HCT116 (cell line): ENCODE measurements around the gene SHC1. TPM values are rescaled to one million over a fixed set of nuclear protein-coding genes. Genes with fewer than 3 reads are reported as not detected.

Experiments
- ATAC-seq: fragments of 200-7000 bp; cut with Tn5 transposase; 2 replicates; pipeline ENCODE4 v1.9.1; 2020; ENCODE audit warnings: mild to moderate bottlenecking, moderate library complexity
- BruUV-seq: library from RNA; stranded (reverse); fragments of 400-500 nt; replicated peaks from 2 replicates; lab custom pipeline; 2021; lab: Mats Ljungman, UMichigan
- CTCF ChIA-PET: fragments of 300-600 bp; sonication (Branson Sonifier 250); formaldehyde crosslinking; loops from one replicate; lab custom pipeline; 2021; ENCODE audit warnings: antibody characterized with exemption; lab: Charles Lee
- POLR2A ChIA-PET: fragments of 300-600, 350-600 bp; sonication (Branson Sonifier 250); formaldehyde crosslinking; loops from one replicate; lab custom pipeline; 2021; ENCODE audit warnings: antibody characterized with exemption; lab: Charles Lee
- RAD21 ChIA-PET, 2 experiments: fragments of 300-600 bp; sonication (Branson Sonifier 250); formaldehyde crosslinking; loops; one replicate each; lab custom pipeline; 2023; ENCODE audit warnings: low total read pairs in 2 of 2; ENCODE audit not compliant: uncharacterized antibody in 2 of 2, unreplicated experiment in 2 of 2, low non-redundant PET in 1 of 2; lab: Charles Lee
- DNase-seq: peaks from one replicate; pipeline ENCODE4 v3.0.0-alpha.2; 2010; ENCODE audit warnings: low read depth, low spot score
- H2AFZ ChIP-seq: fragments of 200-600 bp; shearing (Covaris generic), sonication (generic); 2 replicates; pipeline ENCODE4 v1.6.1; 2017; ENCODE audit warnings: low read depth, mixed run types, mixed read lengths, antibody characterized with exemption, low read length; ENCODE audit not compliant: poor library complexity, severe bottlenecking
- H3K27ac ChIP-seq: 2 replicates; pipeline ENCODE4 v1.5.1; 2012; ENCODE audit warnings: low read depth, low read length
- H3K27me3 ChIP-seq: fragments of 200-600 bp; sonication (generic); 2 replicates; pipeline ENCODE4 v1.6.1; 2016; ENCODE audit warnings: mixed run types, low read length, mixed read lengths; ENCODE audit not compliant: insufficient read depth
- H3K36me3 ChIP-seq, 2 experiments: fragments of 200-500 bp in 1 of 2; fragments of 200-600 bp in 1 of 2; sonication (Bioruptor generic) in 1 of 2; sonication (generic) in 1 of 2; 2 replicates each; pipeline versions ENCODE4 v1.5.1 to v1.6.1; 2014 to 2016; ENCODE audit warnings: low read length in 2 of 2, inconsistent platforms in 1 of 2, mixed read lengths in 1 of 2, mixed run types in 1 of 2; ENCODE audit not compliant: insufficient read depth in 2 of 2, control insufficient read depth in 1 of 2
- H3K4me1 ChIP-seq, 2 experiments: fragments of 200-600 bp in 1 of 2; sonication (generic) in 1 of 2; 2 replicates each; pipeline versions ENCODE4 v1.5.1 to v1.6.1; 2012 to 2017; ENCODE audit warnings: low read length in 2 of 2, inconsistent platforms in 1 of 2, mild to moderate bottlenecking in 1 of 2, mixed read lengths in 1 of 2, mixed run types in 1 of 2, moderate library complexity in 1 of 2; ENCODE audit not compliant: insufficient read depth in 2 of 2, control insufficient read depth in 1 of 2
- H3K4me2 ChIP-seq: fragments of 200-600 bp; sonication (generic); 2 replicates; pipeline ENCODE4 v1.6.1; 2017; ENCODE audit warnings: mixed run types, low read length, mixed read lengths
- H3K4me3 ChIP-seq, 2 experiments: fragments of 200-600 bp in 1 of 2; sonication (generic) in 1 of 2; replicated peaks in 1 of 2; 2 replicates each; pipeline ENCODE4 v1.5.1; 2011 to 2016; ENCODE audit warnings: low read length in 2 of 2, control low read depth in 1 of 2, low read depth in 1 of 2, mild to moderate bottlenecking in 1 of 2, mixed read lengths in 1 of 2, mixed run types in 1 of 2
- H3K79me2 ChIP-seq: fragments of 200-600 bp; sonication (generic); 2 replicates; pipeline ENCODE4 v1.6.1; 2017; ENCODE audit warnings: mild to moderate bottlenecking, mixed run types, low read length, moderate library complexity, mixed read lengths; ENCODE audit not compliant: insufficient read depth
- H3K9ac ChIP-seq: fragments of 200-600 bp; sonication (generic); 2 replicates; pipeline ENCODE4 v1.6.1; 2016; ENCODE audit warnings: low read length, mixed read lengths
- H3K9me2 ChIP-seq: fragments of 200-600 bp; sonication (generic), shearing (Covaris generic); 2 replicates; pipeline ENCODE4 v1.6.1; 2017; ENCODE audit warnings: mixed run types, mild to moderate bottlenecking, moderate library complexity; ENCODE audit not compliant: insufficient read depth
- H3K9me3 ChIP-seq, 2 experiments: fragments of 200-500 bp in 1 of 2; fragments of 200-600 bp in 1 of 2; sonication (Bioruptor generic) in 1 of 2; sonication (generic) in 1 of 2; 2 replicates each; pipeline ENCODE4 v1.6.1; 2014 to 2017; ENCODE audit warnings: low read length in 2 of 2, mixed read lengths in 2 of 2, inconsistent platforms in 1 of 2, low read depth in 1 of 2, mild to moderate bottlenecking in 1 of 2, mixed run types in 1 of 2, moderate library complexity in 1 of 2; ENCODE audit not compliant: control insufficient read depth in 1 of 2, insufficient read depth in 1 of 2
- H4K20me1 ChIP-seq: fragments of 200-600 bp; sonication (generic), shearing (Covaris generic); 2 replicates; pipeline ENCODE4 v1.6.1; 2017; ENCODE audit warnings: mixed run types, mild to moderate bottlenecking, moderate library complexity; ENCODE audit not compliant: insufficient read depth
- POLR2AphosphoS5 ChIP-seq: IDR thresholded peaks from 2 replicates; pipeline ENCODE4 v1.6.1; 2011; ENCODE audit warnings: mild to moderate bottlenecking, low read depth, low read length, moderate library complexity
- TCF7L2 ChIP-seq: IDR thresholded peaks from 2 replicates; pipeline ENCODE4 v1.7.0; 2011; ENCODE audit warnings: borderline replicate concordance, inconsistent platforms; ENCODE audit not compliant: insufficient read depth, insufficient read length; ENCODE audit errors: extremely low read depth
- YY1 ChIP-seq: IDR thresholded peaks from 2 replicates; pipeline ENCODE4 v1.6.1; 2011; ENCODE audit warnings: low read length, low read depth, moderate library complexity, mild to moderate bottlenecking; ENCODE audit not compliant: insufficient replicate concordance; ENCODE audit errors: extremely low read depth
- intact Hi-C: fragments of 100-400 bp; cut with micrococcal nuclease; formaldehyde crosslinking; loops from 2 replicates; pipeline ENCODE4 v1.10.0; 2022
- total RNA-seq: library from RNA; stranded (reverse); gene quantifications from one replicate; pipeline ENCODE4 v1.2.1, GENCODE V29; 2021; ENCODE audit not compliant: unreplicated experiment

The SHC1 gene
- total RNA-seq, 1 experiment from 2014 or later = 148 TPM

- peak overlapping the region; percentile 86 for H3K9ac ChIP-seq
- peaks cover 40 to 66% of the 10 kb centered on the region in 2 experiments for H3K4me1 ChIP-seq
- no peak overlapping the region for H2AFZ ChIP-seq
- H3K4me3 ChIP-seq = peak overlapping the region; percentile 61 to 70
- ATAC-seq (peak; percentile 33), DNase-seq (peak; percentile 97)
- CTCF ChIA-PET = interaction anchor here (0.7 to 2.6 kb wide), 9 partner anchors 9 to 278 kb away, joined by 3 to 14 read pairs (median 3); partner anchors contain the start of genes ADAM15, FLAD1, KRTCAP2 and PBXIP1
- peak overlapping the region; percentile 86 for H3K27ac ChIP-seq
- peak overlapping the region; percentile 90 for H3K4me2 ChIP-seq
- peak; percentile 87 for TF ChIP-seq POLR2AphosphoS5
- peak; percentile 20 for TF ChIP-seq YY1
- TF ChIP-seq TCF7L2 = no peak
- H3K27me3 ChIP-seq = no peaks in the 10 kb centered on the region
- no TSS peak for BruUV-seq
- H4K20me1 ChIP-seq = no peaks in the 10 kb centered on the region
- RAD21 ChIA-PET = interaction anchor here (0.8 kb wide), 2 partner anchors 11 to 26 kb away, joined by 3 to 4 read pairs; no protein-coding TSS in a partner anchor
- peaks cover 3 to 22% of the 10 kb centered on the region in 2 experiments; a peak in 3 of 4 replicates for H3K36me3 ChIP-seq
- H3K79me2 ChIP-seq = peaks cover 88% of the 10 kb centered on the region
- intact Hi-C loops = loop anchor here (1.0 to 5.0 kb wide), 5 partner anchors 28 to 164 kb away; partner anchors contain the start of genes EFNA4 and SLC50A1
- H3K9me2 ChIP-seq = no peaks in the 10 kb centered on the region
- POLR2A ChIA-PET = interaction anchor here (0.5 to 5.4 kb wide), 19 partner anchors 9 to 1526 kb away, joined by 3 to 46 read pairs (median 5); partner anchors contain the start of genes FLAD1, KRTCAP2, LENEP and PBXIP1
- no peaks in the 10 kb centered on the region for H3K9me3 ChIP-seq
Observed at GRCh38 chr1:154973344-154974101, 3.0 kb upstream of the SHC1 start.
